ENCODE data around the gene TENM4.
"Not testable (repeated sequence)": the region's sequence is repeated elsewhere in the genome, so short reads cannot be mapped to it uniquely, and the experiment has no call there.

The TENM4 gene

GRCh38 chr11:78642979-78643675 lies 797.7 kb downstream of the TENM4 start:
- DNase-seq (ENCODE audit: low read depth) = no peak

GRCh38 chr11:78641541-78641940 lies 799.3 kb downstream of the TENM4 start:
- DNase-seq (ENCODE audit: low read depth) = no peak

- DNase-seq (ENCODE audit: low read depth) = no peak
Observed at GRCh38 chr11:78638704-78639380, 802.0 kb downstream of the TENM4 start.

GRCh38 chr11:78637527-78637926 lies 803.3 kb downstream of the TENM4 start:
- not testable (repeated sequence) for DNase-seq (ENCODE audit: low read depth)

DNA sequence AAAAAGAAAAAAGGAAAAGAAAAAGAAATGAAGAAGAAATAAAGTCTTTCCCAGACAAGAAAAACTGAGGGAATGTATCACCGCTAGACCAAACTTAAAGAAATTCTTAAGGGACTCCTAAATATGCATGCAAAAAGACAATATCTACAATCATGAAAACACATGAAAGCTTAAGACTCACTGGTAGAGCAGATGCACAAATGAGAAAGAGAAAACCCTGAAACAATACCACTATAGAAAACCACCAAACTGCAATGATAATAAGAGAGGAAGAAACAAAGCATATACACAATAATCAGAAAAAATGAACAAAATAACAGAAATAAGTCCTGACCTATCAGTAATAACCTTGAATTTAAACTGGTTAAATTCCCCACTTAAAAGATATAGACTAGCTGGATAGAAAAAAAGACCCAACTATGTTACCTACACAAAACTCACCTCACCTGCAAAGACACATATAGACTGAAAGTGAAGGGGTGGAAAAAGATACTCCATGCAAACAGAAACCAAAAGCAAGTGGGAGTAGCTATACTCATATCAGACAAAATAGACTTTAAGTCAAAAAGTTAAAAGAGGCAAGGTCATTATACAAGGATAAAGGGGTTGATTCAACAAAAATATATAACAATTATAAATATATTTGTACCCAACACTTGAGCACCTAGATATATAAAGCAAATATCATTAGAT lies 804.9 kb downstream of the TENM4 start:
- no peak for DNase-seq (ENCODE audit: low read depth)

DNA sequence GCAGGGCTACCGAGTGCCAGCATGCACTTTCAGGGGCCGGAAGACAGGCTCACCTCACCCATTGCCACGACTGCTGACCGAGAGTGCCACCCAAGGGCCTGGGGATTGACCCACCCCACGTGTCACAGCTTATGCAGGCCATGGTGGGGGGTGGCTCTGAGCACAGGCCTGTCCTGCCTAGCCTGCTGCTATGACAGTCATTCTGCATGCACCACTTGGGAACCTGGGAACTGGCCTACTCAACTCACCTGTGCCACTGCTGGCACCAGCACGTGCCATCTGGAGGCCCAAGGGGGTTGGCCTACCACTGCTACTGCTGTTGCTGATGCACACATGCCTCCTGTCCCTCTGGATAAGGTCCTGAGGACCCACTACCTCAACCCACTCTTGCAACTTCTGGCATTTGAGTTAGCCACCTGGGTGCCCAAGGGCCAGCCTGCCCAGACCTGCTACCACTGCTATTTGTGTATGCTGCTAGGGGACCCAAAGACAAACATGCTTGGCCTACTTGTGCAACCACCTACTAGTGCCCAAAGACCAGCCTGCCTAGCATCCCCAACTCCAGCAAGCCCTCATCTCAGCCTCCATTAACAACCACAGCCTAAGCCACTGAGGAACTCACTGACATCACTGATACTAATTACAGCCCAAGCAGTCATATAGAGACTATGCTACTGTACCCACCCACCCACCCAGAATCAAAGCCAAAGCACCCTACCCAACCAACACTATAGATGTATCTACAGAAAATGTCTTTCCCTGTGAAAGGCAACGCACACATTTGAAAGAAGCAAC lies 807.1 kb downstream of the TENM4 start:
- no peak for DNase-seq (ENCODE audit: low read depth)

DNA sequence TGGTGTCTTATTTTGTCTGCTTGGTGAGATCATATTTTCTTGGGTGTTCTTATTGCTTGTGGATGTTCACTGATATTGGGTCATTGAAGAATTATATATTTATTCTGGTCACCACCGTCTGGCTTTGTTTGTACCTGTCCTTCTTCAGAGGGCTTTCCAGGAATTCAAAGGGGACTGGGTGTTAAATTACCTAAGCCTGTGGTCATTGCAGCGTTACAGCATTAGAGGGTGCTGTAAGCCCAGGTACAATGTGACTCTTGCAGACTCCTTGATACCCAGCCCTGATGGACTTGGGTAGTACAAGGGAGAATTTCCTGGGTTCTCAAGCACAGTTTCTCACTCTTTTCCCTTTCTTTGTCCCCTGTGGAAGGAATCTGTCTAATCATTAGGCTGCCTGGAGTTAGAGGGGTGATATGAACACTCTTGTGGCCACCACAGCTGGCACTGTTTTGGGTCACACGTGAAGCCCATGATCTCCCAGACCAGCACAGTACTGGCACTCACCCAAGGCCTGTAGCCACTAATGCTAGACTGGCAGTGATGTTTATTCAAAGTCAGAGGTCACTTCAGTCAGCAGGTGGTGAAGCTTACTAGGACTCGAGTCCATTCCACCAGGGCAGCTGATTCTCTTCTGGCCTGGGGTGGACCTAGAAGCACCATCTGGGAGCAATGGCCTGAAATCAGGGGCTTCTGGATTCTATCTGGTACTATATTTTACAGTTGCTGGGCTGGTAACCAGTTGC lies 810.1 kb downstream of the TENM4 start:
- no peak for DNase-seq (ENCODE audit: low read depth)

GRCh38 chr11:78630155-78630554 lies 810.7 kb downstream of the TENM4 start:
- DNase-seq (ENCODE audit: low read depth) = no peak

- DNase-seq (ENCODE audit: low read depth) = no peak
Observed at GRCh38 chr11:78622666-78623065, 818.2 kb downstream of the TENM4 start.

GRCh38 chr11:78620159-78620558 lies 820.7 kb downstream of the TENM4 start:
- DNase-seq (ENCODE audit: low read depth) = no peak

DNA sequence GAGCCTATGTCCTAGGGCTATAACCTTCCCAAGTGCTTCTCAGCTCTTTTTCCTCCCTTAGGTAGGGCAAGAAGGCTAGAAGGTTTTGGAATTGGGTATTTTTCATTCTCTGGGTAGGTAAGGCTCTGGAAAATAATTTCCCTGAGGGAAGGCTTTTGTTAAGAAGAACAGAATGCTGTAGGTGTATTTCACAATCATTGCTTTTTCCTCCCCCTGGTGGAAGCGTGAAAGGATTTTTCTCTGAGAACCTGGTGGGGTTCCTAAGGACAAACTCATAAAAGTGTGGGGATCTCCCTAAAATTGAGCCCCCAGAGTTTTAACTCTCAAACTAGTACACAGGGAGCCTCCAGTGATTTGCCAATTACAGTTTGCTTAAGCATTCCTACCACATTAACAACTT lies 825.1 kb downstream of the TENM4 start:
- no peak for DNase-seq (ENCODE audit: low read depth)

GRCh38 chr11:78613378-78613813 lies 827.4 kb downstream of the TENM4 start:
- DNase-seq (ENCODE audit: low read depth) = no peak

GRCh38 chr11:78612721-78613377 lies 828.0 kb downstream of the TENM4 start:
- DNase-seq (ENCODE audit: low read depth) = no peak

DNA sequence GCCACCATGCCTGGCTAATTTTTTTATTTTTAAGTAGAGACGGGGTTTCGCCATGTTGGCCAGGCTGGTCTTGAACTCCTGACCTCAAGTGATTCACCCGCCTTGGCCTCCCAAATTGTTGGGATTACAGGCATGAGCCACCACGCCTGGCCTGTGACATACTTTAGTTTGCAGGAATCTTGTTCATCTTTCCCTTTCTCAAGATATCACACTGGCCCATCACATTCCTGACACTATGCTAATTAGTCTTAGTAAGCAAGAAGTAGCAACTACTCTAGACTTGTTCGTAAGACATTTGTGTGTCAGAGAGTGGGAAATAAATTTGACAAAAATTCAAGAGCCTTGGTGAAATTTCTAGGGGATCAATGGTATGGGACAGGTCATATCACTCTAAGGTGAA lies 831.5 kb downstream of the TENM4 start:
- DNase-seq (ENCODE audit: low read depth) = not testable (repeated sequence)

DNA sequence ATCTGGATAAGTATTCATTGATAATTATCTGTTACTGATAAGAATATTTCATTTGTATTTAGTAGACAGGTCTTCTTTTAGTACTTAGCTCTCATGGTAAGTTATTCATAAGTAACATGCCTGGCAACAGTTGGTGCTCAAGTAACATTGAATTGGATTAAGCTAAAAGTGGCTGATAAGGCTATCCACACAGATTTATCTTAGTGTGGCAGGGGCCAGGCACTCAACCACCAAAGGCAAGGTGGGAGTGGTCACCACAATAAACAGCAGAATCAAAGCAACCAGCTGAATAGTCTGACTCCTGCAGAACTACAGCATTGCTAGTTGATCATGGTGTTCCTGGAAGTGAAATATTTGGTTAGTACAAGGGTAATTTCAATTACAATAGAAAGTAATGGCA lies 833.1 kb downstream of the TENM4 start:
- DNase-seq (ENCODE audit: low read depth) = no peak

DNA sequence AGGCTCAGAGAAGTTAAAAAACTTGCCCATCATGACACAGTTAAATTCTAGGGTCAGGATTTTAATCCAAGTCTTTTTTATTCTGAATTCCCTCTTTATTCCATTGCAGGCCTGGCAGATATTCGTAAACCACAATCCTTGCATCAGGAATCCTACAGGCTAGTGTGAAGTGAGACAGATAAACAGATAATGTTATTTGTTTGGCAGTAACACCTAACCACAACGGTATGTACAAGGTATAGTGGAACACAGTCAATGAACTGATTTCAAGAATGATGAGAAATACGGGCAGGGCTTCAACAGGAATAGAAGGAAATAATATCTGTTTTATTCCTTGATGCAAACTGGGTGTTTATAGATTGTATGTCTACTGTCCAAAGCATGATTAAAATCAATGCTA lies 834.2 kb downstream of the TENM4 start:
- no peak for DNase-seq (ENCODE audit: low read depth)

DNA sequence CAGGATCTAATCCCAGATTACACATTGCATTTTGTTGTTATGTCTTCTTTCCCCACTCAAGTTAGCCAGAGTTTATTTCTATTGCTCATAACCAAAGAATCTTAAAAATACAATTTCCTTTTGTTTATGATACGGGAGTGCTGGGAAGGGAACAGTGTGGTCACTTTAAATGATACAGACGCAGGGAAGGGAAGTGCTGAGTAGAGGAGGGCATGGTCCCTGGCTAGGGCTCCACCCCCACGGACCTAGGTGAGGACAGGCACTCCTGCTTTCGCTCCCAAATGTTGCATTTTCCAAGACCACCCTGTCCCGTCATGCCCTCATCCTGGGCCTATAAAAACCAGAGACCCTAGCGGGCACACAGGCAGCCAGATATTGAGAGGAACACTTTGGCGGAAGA lies 835.5 kb downstream of the TENM4 start:
- no peak for DNase-seq (ENCODE audit: low read depth)

DNA sequence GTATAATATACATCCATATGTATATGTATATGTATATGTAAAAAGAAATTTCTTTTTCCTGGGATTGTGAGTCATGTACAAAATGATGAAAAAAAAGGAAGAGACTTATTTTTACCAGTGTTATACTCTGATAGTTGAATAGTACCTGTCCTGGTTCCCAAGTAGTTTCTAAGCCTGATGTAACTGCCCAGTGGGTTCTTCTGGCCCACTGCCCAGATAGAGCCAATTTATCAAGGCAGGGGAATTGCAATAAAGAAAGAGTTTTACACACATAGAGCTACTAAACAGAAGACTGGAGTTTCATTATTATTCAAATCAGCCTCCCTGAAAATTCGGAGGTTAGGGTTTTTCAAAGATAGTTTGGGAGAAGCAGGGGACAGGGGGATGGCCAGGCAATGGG lies 837.0 kb downstream of the TENM4 start:
- no peak for DNase-seq (ENCODE audit: low read depth)
